B cell (primary cell): ENCODE results near the gene PSG2.
"Not testable (repeated sequence)": the region's sequence is repeated elsewhere in the genome, so short reads cannot be mapped to it uniquely, and the experiment has no call there.

Experiments used
- CTCF ChIP-seq: fragments of 200-600 bp; IDR thresholded peaks from one replicate; pipeline ENCODE4 v1.8.0; 2022; ENCODE audit warnings: antibody characterized with exemption, mild to moderate bottlenecking
- EZH2 ChIP-seq: IDR thresholded peaks from 2 replicates; pipeline ENCODE4 v1.6.1; 2012; ENCODE audit warnings: borderline replicate concordance, low read depth, mild to moderate bottlenecking, moderate library complexity, low read length; ENCODE audit not compliant: insufficient read depth, poor library complexity, severe bottlenecking

GRCh38 chr19:43027061-43027460, 55.4 kb downstream of the PSG2 start:
- not testable (repeated sequence) for TF ChIP-seq CTCF, EZH2
